SK-N-DZ (cell line): ENCODE data around the gene IL18RAP.

Experiments used
- DNase-seq: peaks from one replicate; pipeline ENCODE4 v3.0.0-alpha.2; 2015; ENCODE audit warnings: low spot score

The IL18RAP gene

GRCh38 chr2:102423368-102423767 lies 408 bp downstream of the IL18RAP start:
- no peak for DNase-seq

GRCh38 chr2:102424754-102425153 lies 1.8 kb downstream of the IL18RAP start:
- no peak for DNase-seq

GRCh38 chr2:102425441-102426132 lies 2.6 kb downstream of the IL18RAP start:
- no peak for DNase-seq

GRCh38 chr2:102427249-102427648 lies 4.3 kb downstream of the IL18RAP start:
- no peak for DNase-seq

- DNase-seq = no peak
Measured at GRCh38 chr2:102428573-102428972, 5.6 kb downstream of the IL18RAP start.

GRCh38 chr2:102432386-102432785 lies 9.4 kb downstream of the IL18RAP start:
- DNase-seq = no peak

GRCh38 chr2:102433973-102434654 lies 11.2 kb downstream of the IL18RAP start:
- DNase-seq = no peak

GRCh38 chr2:102434655-102435381 lies 11.9 kb downstream of the IL18RAP start:
- DNase-seq = no peak

GRCh38 chr2:102435741-102436140 lies 12.8 kb downstream of the IL18RAP start:
- DNase-seq = no peak

- DNase-seq = no peak
Measured at GRCh38 chr2:102436323-102436722, 13.4 kb downstream of the IL18RAP start.

GRCh38 chr2:102437122-102437521 lies 14.2 kb downstream of the IL18RAP start:
- no peak for DNase-seq

- no peak for DNase-seq
Measured at GRCh38 chr2:102438111-102438510, 15.2 kb downstream of the IL18RAP start.

GRCh38 chr2:102438578-102438977 lies 15.6 kb downstream of the IL18RAP start:
- no peak for DNase-seq

GRCh38 chr2:102439065-102439695 lies 16.2 kb downstream of the IL18RAP start:
- DNase-seq = no peak

- no peak for DNase-seq
Measured at GRCh38 chr2:102442967-102443828, 20.2 kb downstream of the IL18RAP start.

GRCh38 chr2:102444233-102444632 lies 21.3 kb downstream of the IL18RAP start:
- DNase-seq = no peak

GRCh38 chr2:102446936-102447335 lies 24.0 kb downstream of the IL18RAP start:
- DNase-seq = no peak

- DNase-seq = no peak
Measured at GRCh38 chr2:102449370-102449974, 26.5 kb downstream of the IL18RAP start.

GRCh38 chr2:102451968-102452367 lies 29.0 kb downstream of the IL18RAP start:
- DNase-seq = no peak

GRCh38 chr2:102453501-102453900 lies 30.5 kb downstream of the IL18RAP start:
- no peak for DNase-seq
